ENCODE results near the gene TNS1.

TNS1 gene

GRCh38 chr2:218002143-218002844, 501 bp downstream of the TNS1 start:
- no peak for DNase-seq (ENCODE audit: low read depth in 2 of 2, low spot score in 1 of 2)

GRCh38 chr2:218001629-218002028, 1.2 kb downstream of the TNS1 start:
- DNase-seq (ENCODE audit: low read depth in 2 of 2, low spot score in 1 of 2): no peak

- no peak for DNase-seq (ENCODE audit: low read depth in 2 of 2, low spot score in 1 of 2)
These were observed 2.7 kb downstream of the TNS1 start for GRCh38 chr2:218000136-218000535.

GRCh38 chr2:217999595-217999959, 3.2 kb downstream of the TNS1 start:
- no peak for DNase-seq (ENCODE audit: low read depth in 2 of 2, low spot score in 1 of 2)

- DNase-seq (ENCODE audit: low read depth in 2 of 2, low spot score in 1 of 2): no peak
These were observed 3.7 kb downstream of the TNS1 start for GRCh38 chr2:217998926-217999594.

- no peak for DNase-seq (ENCODE audit: low read depth in 2 of 2, low spot score in 1 of 2)
These were observed 5.3 kb downstream of the TNS1 start for GRCh38 chr2:217997510-217997909.

GRCh38 chr2:217996361-217996760, 6.4 kb downstream of the TNS1 start:
- DNase-seq (ENCODE audit: low read depth in 2 of 2, low spot score in 1 of 2): no peak

- DNase-seq (ENCODE audit: low read depth in 2 of 2, low spot score in 1 of 2): no peak
These were observed 7.0 kb downstream of the TNS1 start for GRCh38 chr2:217995731-217996231.

- DNase-seq (ENCODE audit: low read depth in 2 of 2, low spot score in 1 of 2): no peak
These were observed 8.0 kb downstream of the TNS1 start for GRCh38 chr2:217994776-217995274.

GRCh38 chr2:217993817-217994463, 8.9 kb downstream of the TNS1 start:
- DNase-seq (ENCODE audit: low read depth in 2 of 2, low spot score in 1 of 2): peak in 1 of 2 donors; percentile 4

- no peak for DNase-seq (ENCODE audit: low read depth in 2 of 2, low spot score in 1 of 2)
These were observed 9.7 kb downstream of the TNS1 start for GRCh38 chr2:217993138-217993537.

- no peak for DNase-seq (ENCODE audit: low read depth in 2 of 2, low spot score in 1 of 2)
These were observed 10.7 kb downstream of the TNS1 start for GRCh38 chr2:217992061-217992460.

- no peak for DNase-seq (ENCODE audit: low read depth in 2 of 2, low spot score in 1 of 2)
These were observed 11.9 kb downstream of the TNS1 start for GRCh38 chr2:217990791-217991465.

- no peak for DNase-seq (ENCODE audit: low read depth in 2 of 2, low spot score in 1 of 2)
These were observed 12.4 kb downstream of the TNS1 start for GRCh38 chr2:217990389-217990788.

GRCh38 chr2:217989221-217989948, 13.4 kb downstream of the TNS1 start:
- no peak for DNase-seq (ENCODE audit: low read depth in 2 of 2, low spot score in 1 of 2)

- DNase-seq (ENCODE audit: low read depth in 2 of 2, low spot score in 1 of 2): no peak
These were observed 14.0 kb downstream of the TNS1 start for GRCh38 chr2:217988840-217989204.

GRCh38 chr2:217988014-217988839, 14.6 kb downstream of the TNS1 start:
- peak; percentile 18 to 40 for DNase-seq (ENCODE audit: low read depth in 2 of 2, low spot score in 1 of 2)

GRCh38 chr2:217987391-217987790, 15.4 kb downstream of the TNS1 start:
- DNase-seq (ENCODE audit: low read depth in 2 of 2, low spot score in 1 of 2): no peak

- no peak for DNase-seq (ENCODE audit: low read depth in 2 of 2, low spot score in 1 of 2)
These were observed 16.4 kb downstream of the TNS1 start for GRCh38 chr2:217986256-217986961.
